ENCODE data around the gene CHRM2. TPM values are rescaled to one million over a fixed set of nuclear protein-coding genes. Genes with fewer than 3 reads are reported as not detected.
A peak's percentile ranks its signal among the peaks of the same experiment; 100 is the strongest.

Gene CHRM2
- total and polyA plus RNA-seq, 2 of the 4 experiments (the other 2 are of a cell fraction) = 79.3 to 184 TPM

GRCh38 chr7:137069249-137069963 is 201.0 kb downstream of the CHRM2 start:
- H3K79me1 ChIP-seq (ENCODE audit: low read depth in 1 of 2, low read length in 2 of 2) = peaks cover 7 to 11% of the 10 kb centered on the region in 2 experiments; a peak in 3 of 4 replicates
- peak overlapping the region; percentile 91 for H2BK120ac ChIP-seq (ENCODE audit: low read depth, low read length)
- no peak overlapping the region for H3K4me3 ChIP-seq (ENCODE audit: insufficient read depth, low read depth, low read length)
- H3K23ac ChIP-seq (ENCODE audit: low read depth, low read length) = no peak overlapping the region
- peak overlapping the region; percentile 3 for H2AK5ac ChIP-seq (ENCODE audit: low read depth, low read length)
- peak overlapping the region; percentile 88 for H2BK20ac ChIP-seq (ENCODE audit: low read depth, low read length)
- H3K27me3 ChIP-seq (ENCODE audit: control insufficient read depth, insufficient read depth, low read length) = no peaks in the 10 kb centered on the region
- peak overlapping the region; percentile 53 for H2AFZ ChIP-seq (replicated peaks; ENCODE audit: low read length, poor library complexity)
- CTCF ChIA-PET = no interaction called here
- no TSS peak for BruUV-seq (replicated peaks)
- POLR2A ChIA-PET (ENCODE audit: unreplicated experiment) = interaction anchor here (0.7 kb wide), 1 partner anchor 84 kb away, joined by 4 read pairs; no protein-coding TSS in a partner anchor
- 100% methylated on average over 3 of the region's 8 CpGs; no CpG with 5 or more reads in 1 of the 2 experiments for WGBS, 2 experiments (ENCODE audit: extremely low coverage in 2 of 2, insufficient read length in 1 of 2)
- peak overlapping the region; percentile 57 for H3K14ac ChIP-seq (replicated peaks; ENCODE audit: low read depth, low read length)
- ATAC-seq (ENCODE audit: low read depth) = no peak
- no peaks in the 10 kb centered on the region for H3K36me3 ChIP-seq (ENCODE audit: control insufficient read depth, insufficient read depth, low read length)
- peak overlapping the region; percentile 85; the same call in 2 of the 3 replicates for H2BK15ac ChIP-seq (ENCODE audit: low read depth, low read length)
- in situ Hi-C loops (cut with MboI; ENCODE audit: low sequenced_read_pairs) = no loop called here
- H3K4ac ChIP-seq (ENCODE audit: low read depth, low read length) = peak overlapping the region; percentile 91
- H4K5ac ChIP-seq (ENCODE audit: low read depth, low read length) = peak overlapping the region; percentile 85
- peak overlapping the region; percentile 92 for H4K91ac ChIP-seq (ENCODE audit: insufficient read depth, low read depth, low read length)
- no peak overlapping the region for H3K9ac ChIP-seq (ENCODE audit: low read depth, low read length)
- H3K9me1 ChIP-seq (ENCODE audit: insufficient read depth, low read length) = 0 out of 2 replicates have a peak, but pooled peaks cover 3% of the 10 kb centered on the region
- peak overlapping the region; percentile 19; the same call in 1 of the 2 replicates for H3K27ac ChIP-seq (ENCODE audit: insufficient read depth, low read length)
- DNase-seq = no peak
- H4K8ac ChIP-seq (ENCODE audit: low read depth in 2 of 2, low read length in 2 of 2) = peak overlapping the region; percentile 64 to 86; a peak in 2 of 4 replicates
- H3K4me2 ChIP-seq (ENCODE audit: low read depth, low read length) = no peak overlapping the region
- H3K9me3 ChIP-seq (ENCODE audit: control insufficient read depth, insufficient read depth, low read length) = no peaks in the 10 kb centered on the region
- intact Hi-C loops (cut with micrococcal nuclease) = no loop called here
- H3K4me1 ChIP-seq (ENCODE audit: control insufficient read depth, insufficient read depth, low read length) = peaks cover 17% of the 10 kb centered on the region
- dilution Hi-C loops (cut with HindIII; ENCODE audit: low sequenced_read_pairs, unreplicated experiment) = no loop called here
- no peaks in the 10 kb centered on the region for H4K20me1 ChIP-seq (ENCODE audit: insufficient read depth, low read length)
- H3K18ac ChIP-seq (ENCODE audit: low read depth, low read length) = peak overlapping the region; percentile 87
- H2AK9ac ChIP-seq (replicated peaks; ENCODE audit: low read depth, low read length, poor library complexity) = peak overlapping the region; percentile 47
- H2BK5ac ChIP-seq (ENCODE audit: low read depth, low read length, poor library complexity, severe bottlenecking) = peak overlapping the region; percentile 66
- no peak overlapping the region; the same call in 1 of the 2 replicates for H3K56ac ChIP-seq (ENCODE audit: extremely low read depth, insufficient read depth, low read length)
- TF ChIP-seq POLR2A (IDR thresholded peaks at IDR 0.05; ENCODE audit: low read depth, low read length) (no peak), BHLHE40 (IDR thresholded peaks at IDR 0.05; ENCODE audit: low read depth, low read length) (no peak), MXI1 (IDR thresholded peaks at IDR 0.05; ENCODE audit: borderline replicate concordance, low read depth, low read length) (no peak), CHD1 (IDR thresholded peaks at IDR 0.05; ENCODE audit: low read depth, low read length) (no peak), RAD21 (IDR thresholded peaks at IDR 0.05; ENCODE audit: low read length) (no peak), ELK1 (IDR thresholded peaks at IDR 0.05; ENCODE audit: borderline replicate concordance, low read depth, low read length) (no peak), SMC3 (IDR thresholded peaks at IDR 0.05; ENCODE audit: low read depth, low read length) (no peak), NFE2L2 (IDR thresholded peaks at IDR 0.05; ENCODE audit: low read depth, low read length) (no peak), USF2 (IDR thresholded peaks at IDR 0.05; ENCODE audit: low read depth, low read length) (no peak), MAZ (IDR thresholded peaks at IDR 0.05; ENCODE audit: borderline replicate concordance, low read depth, low read length) (no peak), FOS (IDR thresholded peaks at IDR 0.05; ENCODE audit: low read depth, low read length) (no peak), CEBPB (IDR thresholded peaks at IDR 0.05; ENCODE audit: low read depth, low read length) (no peak), RCOR1 (IDR thresholded peaks at IDR 0.05; ENCODE audit: insufficient replicate concordance, low read length) (no peak), MAFK (IDR thresholded peaks at IDR 0.05; ENCODE audit: low read depth, low read length) (no peak), RFX5 (IDR thresholded peaks at IDR 0.05; ENCODE audit: low read depth, low read length) (no peak)
